Lung microvascular endothelial cell (primary cell): Measurements from ENCODE around the gene TRAF3IP1. TPM values are rescaled to one million over a fixed set of nuclear protein-coding genes. Genes with fewer than 3 reads are reported as not detected.

Source experiments
- DNase-seq, 2 donors: peaks; one replicate each; pipeline versions ENCODE4 v3.0.0 to v3.0.0-alpha.2; 2010; ENCODE audit warnings: low read depth in 2 of 2
- total RNA-seq: library from RNA; depleted of rRNA; stranded (reverse); fragments of >200 nt; gene quantifications from 2 replicates; pipeline ENCODE4 v1.2.1, GENCODE V29; 2014

TRAF3IP1 gene
- total RNA-seq, 1 donor from 2014 or later, result 2.6 TPM

DNA sequence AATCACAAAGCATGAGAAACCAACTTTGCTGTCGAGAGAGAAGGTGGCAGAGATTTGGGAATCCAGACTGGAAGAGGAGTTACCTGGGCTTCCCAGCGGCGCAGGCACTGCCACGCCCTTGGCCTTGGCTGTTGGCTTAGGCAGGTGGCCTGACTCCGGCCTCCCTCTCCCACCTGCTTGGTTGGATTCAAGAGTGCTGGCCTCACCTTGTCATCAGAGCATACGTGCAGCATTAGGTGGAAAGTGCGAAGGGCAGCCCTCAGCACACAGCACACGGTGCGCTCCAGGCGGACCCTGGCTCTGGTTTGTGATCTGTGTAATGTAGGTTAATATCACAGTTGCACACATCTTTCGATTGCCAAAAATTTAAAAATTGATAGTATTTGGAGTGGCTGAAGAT is 87.2 kb downstream of the TRAF3IP1 start:
- no peak for DNase-seq

GRCh38 chr2:238408615-238409340 is 88.5 kb downstream of the TRAF3IP1 start:
- DNase-seq, result no peak

DNA sequence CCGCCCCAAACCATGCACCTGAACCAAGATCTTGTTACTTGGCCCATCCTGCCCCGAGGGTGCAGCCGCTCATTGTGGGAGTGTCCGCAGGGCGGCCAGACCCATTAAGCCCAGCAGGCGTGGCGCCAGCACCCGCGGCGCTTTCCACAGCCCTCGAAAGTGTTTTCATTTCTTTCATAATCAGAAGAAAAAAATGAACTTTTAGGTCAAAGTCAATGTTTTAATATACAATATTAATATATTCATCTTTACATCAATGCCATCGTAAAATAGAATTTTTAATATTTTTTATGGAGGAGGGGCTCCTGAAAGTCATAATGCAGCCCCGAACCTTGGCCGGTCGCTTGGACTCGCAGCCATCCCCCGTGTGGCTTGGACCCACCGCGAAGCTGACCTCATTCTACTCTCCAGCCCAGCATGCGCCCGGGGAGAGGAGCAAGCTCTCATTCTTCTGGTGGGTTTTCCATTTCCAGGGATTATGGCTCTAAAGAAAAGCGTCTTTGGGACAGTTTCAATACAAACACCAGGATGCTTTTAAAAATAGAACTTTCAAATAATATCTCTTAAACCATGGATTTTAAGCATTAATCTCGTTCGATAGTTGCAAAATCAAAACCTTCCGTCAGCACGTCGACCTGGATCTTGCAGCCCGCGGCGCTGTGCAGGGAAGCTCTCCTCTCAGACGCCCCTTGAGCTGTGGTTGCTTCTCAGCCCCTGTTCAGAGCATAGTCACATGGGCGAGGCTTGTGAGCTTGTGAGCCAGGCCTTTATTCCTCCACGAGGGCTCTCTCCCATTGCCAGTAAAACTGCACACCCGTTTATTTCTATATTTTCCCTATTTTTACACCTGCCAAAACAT is 89.3 kb downstream of the TRAF3IP1 start:
- no peak for DNase-seq

- no peak for DNase-seq
Measured at GRCh38 chr2:238412067-238412767, 91.9 kb downstream of the TRAF3IP1 start.

- no peak for DNase-seq
Measured at GRCh38 chr2:238413368-238413767, 93.0 kb downstream of the TRAF3IP1 start.

GRCh38 chr2:238415036-238415764 is 94.9 kb downstream of the TRAF3IP1 start:
- DNase-seq, result no peak

- no peak for DNase-seq
Measured at GRCh38 chr2:238415893-238416292, 95.6 kb downstream of the TRAF3IP1 start.

- no peak for DNase-seq
Measured at GRCh38 chr2:238418196-238418998, 98.1 kb downstream of the TRAF3IP1 start.

DNA sequence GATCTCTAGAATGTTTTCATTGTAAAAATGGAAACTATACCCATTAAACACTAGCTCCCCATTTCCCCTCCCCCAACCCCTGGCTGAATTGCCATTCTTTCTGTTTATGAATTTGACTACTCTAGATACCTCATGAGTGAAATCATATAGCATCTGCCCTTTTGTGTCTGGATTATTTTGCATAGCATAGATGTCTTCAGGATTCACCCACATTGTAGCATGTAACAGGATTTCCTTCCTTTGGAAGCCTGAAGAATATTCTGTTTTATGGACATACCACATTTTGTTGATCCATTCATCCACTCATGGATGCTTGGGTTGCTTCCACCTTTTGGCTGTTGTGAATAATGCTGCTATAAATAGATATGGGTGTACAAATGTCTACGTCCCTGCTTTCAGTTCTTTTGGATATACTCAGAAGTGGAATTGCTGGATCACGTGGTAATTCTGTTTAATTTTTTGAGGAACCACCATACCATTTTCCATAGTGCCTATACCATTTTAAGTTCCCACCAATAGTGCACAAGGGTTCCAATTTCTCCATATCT is 98.8 kb downstream of the TRAF3IP1 start:
- DNase-seq, result no peak

DNA sequence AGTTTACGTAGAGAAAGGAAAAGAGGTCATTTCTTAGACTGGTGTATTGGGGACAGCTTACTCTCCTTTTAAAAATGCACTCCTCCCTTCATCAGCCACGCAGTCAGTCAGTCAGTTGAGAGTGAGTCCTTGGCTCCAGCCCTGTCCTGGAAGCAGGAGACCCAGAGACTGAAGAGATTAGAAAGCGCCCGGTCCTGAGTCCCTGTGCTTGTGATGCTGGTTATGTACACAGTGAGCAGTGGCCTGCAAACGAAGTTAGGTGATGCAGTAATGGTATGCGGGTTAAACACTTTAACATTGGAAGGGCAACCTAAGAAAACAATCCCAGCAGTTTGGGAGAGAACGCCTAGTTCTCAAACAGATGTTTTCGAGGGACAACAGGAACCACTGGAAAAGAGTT is 100.1 kb downstream of the TRAF3IP1 start:
- DNase-seq, result no peak

DNA sequence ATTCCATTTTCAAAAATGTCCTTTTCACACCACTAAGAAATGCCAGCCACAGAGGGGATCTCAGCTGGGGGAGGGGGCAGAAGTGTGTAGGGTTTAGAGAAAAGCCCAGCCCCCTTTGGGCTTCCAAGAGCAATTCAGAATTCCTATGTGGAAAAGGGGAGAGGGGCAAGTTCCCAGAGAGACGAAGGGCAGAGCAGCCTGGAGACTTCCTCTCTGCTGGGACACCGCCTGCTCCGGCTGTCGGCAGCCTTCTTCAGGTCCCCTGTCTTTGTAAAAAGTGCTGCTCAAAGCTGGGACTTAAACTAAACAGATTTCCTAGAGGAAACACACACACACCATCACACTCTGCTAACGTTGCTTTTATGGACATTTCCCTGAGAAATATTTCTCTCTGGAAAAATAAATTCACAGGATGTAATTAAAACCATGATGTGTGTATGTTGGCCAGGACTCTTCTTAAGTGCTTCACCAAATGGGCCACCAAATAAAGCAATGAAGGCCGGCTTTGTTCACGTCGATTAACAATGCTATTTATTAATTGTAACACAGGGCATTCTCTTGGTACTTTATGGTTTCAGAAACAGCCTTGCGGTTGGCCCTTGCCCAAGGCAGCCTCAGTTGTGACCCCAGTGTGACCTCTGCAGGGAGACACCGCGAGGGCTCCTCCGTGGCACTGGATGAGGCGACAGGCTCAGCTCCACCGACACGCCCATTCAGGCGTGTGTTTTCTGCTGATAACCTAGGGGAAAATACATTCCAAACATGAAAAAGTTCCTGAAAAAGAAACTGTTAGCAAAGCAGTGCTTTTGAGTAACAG is 100.8 kb downstream of the TRAF3IP1 start:
- peak in 1 of 2 donors; percentile 84 for DNase-seq

DNA sequence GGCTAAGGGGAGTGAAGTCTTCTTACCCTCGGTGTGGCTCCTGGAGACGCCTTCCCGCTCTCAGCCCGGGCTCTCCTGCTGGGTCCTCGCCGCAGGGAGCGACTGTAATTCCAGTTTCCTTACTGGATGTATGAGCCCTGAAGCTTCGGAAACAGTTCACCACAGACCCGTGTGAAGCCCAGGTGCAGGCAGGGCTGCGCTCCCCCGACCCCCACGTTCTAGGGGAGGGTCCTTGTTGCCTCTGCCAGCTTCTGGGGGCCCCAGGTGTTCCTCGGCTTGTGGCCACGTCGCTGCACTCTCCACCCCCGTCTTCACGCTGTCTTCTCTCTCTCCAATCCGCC is 101.3 kb downstream of the TRAF3IP1 start:
- no peak for DNase-seq

GRCh38 chr2:238422285-238422684 is 102.0 kb downstream of the TRAF3IP1 start:
- DNase-seq, result no peak

DNA sequence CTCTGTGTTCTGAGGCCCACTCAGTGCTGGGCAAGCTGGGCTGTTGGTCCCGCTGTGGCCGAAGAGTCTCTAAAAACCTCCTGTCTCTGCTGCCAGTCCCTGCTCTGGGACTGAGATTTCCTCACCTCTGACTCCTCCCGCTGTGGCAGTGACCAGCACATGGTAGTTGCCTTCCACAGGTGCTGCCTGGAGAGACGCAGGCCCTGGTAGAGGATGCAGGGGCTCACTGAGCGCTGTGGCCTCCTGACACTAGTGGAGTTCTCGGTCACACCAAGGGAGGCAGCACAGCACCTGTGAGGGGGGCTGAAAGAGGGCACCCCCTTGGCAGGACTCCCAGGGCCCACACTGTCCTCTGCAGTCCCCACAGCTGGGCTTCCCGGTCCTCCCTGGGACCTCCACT is 102.6 kb downstream of the TRAF3IP1 start:
- DNase-seq, result no peak

GRCh38 chr2:238423561-238424312 is 103.4 kb downstream of the TRAF3IP1 start:
- DNase-seq, result no peak

DNA sequence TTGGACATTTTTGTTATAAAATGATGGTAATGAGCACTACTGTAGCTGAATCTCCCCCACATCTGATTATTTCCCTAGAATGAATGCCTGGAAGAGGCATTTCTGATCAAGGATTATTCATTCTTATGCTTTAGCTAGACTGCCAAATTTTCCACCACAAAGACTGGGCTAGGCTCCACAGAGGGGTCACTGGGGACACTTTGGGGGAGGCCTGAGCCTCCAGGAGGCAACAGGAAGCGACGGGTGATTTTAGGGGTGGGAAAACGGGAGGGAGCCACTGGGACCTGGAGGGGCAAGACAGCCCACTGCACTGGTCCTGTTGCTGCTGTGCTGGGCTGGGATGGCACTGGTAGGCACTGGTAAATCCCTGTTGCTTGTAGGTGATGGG is 104.0 kb downstream of the TRAF3IP1 start:
- no peak for DNase-seq

DNA sequence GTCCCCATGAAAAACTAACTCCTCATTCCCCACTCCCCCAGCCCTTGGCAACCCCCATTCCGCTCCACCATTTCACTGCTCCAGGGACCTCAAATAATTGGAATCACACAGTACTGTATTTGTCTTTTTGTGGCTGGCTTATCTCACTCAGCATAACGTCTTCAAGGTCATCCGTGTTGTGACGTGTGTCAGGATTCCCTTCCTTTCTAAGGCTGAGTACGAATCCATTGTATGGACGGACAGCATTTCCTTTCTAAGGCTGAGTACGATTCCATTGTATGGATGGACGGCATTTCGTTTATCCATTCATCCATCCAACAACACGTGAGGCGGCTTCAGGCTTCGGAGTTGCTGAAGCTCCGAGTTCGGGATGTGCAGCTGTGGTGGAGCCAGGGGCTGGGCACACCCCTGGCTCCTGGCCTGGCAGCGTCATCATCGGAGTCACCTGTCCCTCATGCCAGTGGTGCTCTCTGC is 105.2 kb downstream of the TRAF3IP1 start:
- peak in 1 of 2 donors; percentile 25 for DNase-seq

DNA sequence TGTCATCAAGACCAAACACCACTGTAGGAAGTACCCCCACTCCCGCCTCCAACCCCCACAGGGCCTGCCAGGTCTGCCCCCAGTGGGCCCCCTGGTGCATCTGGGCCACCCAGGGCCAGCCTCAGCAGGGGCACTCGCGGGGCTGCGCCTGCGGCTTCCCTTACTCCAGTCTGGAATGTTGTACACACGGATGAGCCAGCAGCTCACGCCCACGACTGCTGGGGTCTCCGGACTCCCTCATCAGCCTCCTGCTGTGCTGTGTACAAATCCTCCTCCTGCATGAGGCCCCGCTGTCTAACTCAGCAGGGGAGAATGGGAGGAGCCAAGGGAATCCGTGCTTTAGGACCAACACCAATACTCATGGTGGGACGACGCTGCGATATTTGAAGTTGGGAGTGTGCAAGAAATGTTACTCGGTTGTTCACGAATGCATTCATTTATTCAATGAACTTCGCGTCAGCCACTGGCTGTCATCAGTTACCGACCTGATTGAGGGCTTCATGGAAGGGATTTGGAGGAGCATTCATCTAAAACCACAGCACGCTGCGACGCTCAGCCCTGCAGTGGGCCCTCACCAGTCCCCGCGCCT is 105.8 kb downstream of the TRAF3IP1 start:
- DNase-seq, result no peak
